DND-41 (cell line): ENCODE measurements around the gene ANKS1B.

Experiments
- ATAC-seq: fragments of 200-7000 bp; cut with Tn5 transposase; 3 replicates; pipeline ENCODE4 v1.9.1; 2021; ENCODE audit warnings: low read depth; ENCODE audit not compliant: insufficient read depth
- DNase-seq: peaks from one replicate; pipeline ENCODE4 v3.0.0-alpha.2; 2020
- H2AFZ ChIP-seq: 2 replicates; pipeline ENCODE4 v1.6.0; 2012; ENCODE audit warnings: low read depth, low read length
- H3K27ac ChIP-seq: 2 replicates; pipeline ENCODE4 v1.5.1; 2012; ENCODE audit warnings: low read length, inconsistent platforms
- H3K27me3 ChIP-seq: fragments of 200-600 bp; sonication (generic); 2 replicates; pipeline ENCODE4 v1.6.0; 2012; ENCODE audit warnings: low read length, mild to moderate bottlenecking, inconsistent platforms; ENCODE audit not compliant: insufficient read depth, poor library complexity
- H3K36me3 ChIP-seq: 2 replicates; pipeline ENCODE4 v1.5.1; 2012; ENCODE audit warnings: low read length, inconsistent platforms; ENCODE audit not compliant: insufficient read depth
- H3K4me1 ChIP-seq: 2 replicates; pipeline ENCODE4 v1.5.1; 2012; ENCODE audit warnings: mild to moderate bottlenecking, low read length; ENCODE audit not compliant: insufficient read depth
- H3K4me2 ChIP-seq: 2 replicates; pipeline ENCODE4 v1.6.0; 2012; ENCODE audit warnings: mild to moderate bottlenecking, moderate library complexity, low read length, inconsistent platforms; ENCODE audit not compliant: insufficient read depth
- H3K4me3 ChIP-seq, 2 experiments: fragments of 200-600 bp in 1 of 2; shearing (Covaris generic) in 1 of 2; 2 replicates each; pipeline ENCODE4 v1.5.1; 2012 to 2016; ENCODE audit warnings: inconsistent platforms in 2 of 2, low read length in 2 of 2, mild to moderate bottlenecking in 2 of 2, low read depth in 1 of 2, moderate library complexity in 1 of 2
- H3K79me2 ChIP-seq: 2 replicates; pipeline ENCODE4 v1.6.0; 2012; ENCODE audit warnings: low read length, inconsistent platforms; ENCODE audit not compliant: insufficient read depth
- H3K9ac ChIP-seq: 2 replicates; pipeline ENCODE4 v1.6.0; 2012; ENCODE audit warnings: low read depth, mild to moderate bottlenecking, inconsistent platforms, low read length, moderate library complexity
- H3K9me3 ChIP-seq: 2 replicates; pipeline ENCODE4 v1.5.1; 2012; ENCODE audit warnings: low read length, moderate library complexity, mild to moderate bottlenecking, inconsistent platforms; ENCODE audit not compliant: insufficient read depth, severe bottlenecking
- H4K20me1 ChIP-seq: 2 replicates; pipeline ENCODE4 v1.6.0; 2012; ENCODE audit warnings: low read length; ENCODE audit not compliant: insufficient read depth
- CTCF ChIP-seq: IDR thresholded peaks from 2 replicates; pipeline ENCODE4 v1.5.1; 2012; ENCODE audit warnings: borderline replicate concordance, low read length, moderate library complexity, mild to moderate bottlenecking; ENCODE audit not compliant: poor library complexity, severe bottlenecking; ENCODE audit errors: extremely low read depth
- EZH2 ChIP-seq: IDR thresholded peaks from 3 replicates; pipeline ENCODE4 v1.6.1; 2012; ENCODE audit warnings: borderline replicate concordance, low read depth, mild to moderate bottlenecking, moderate library complexity, low read length, inconsistent platforms; ENCODE audit not compliant: severe bottlenecking

Gene ANKS1B

GRCh38 chr12:99529966-99530365 is 454.8 kb downstream of the ANKS1B start:
- Histone ChIP-seq H2AFZ (no peak overlapping the region), H3K4me2 (no peak overlapping the region), H3K36me3 (no peaks in the 10 kb centered on the region), H3K9me3 (no peaks in the 10 kb centered on the region), H3K27ac (no peak overlapping the region), H3K4me1 (no peaks in the 10 kb centered on the region), H3K27me3 (no peaks in the 10 kb centered on the region), H3K79me2 (no peaks in the 10 kb centered on the region), H3K9ac (no peak overlapping the region), H4K20me1 (no peaks in the 10 kb centered on the region), H3K4me3 (no peak overlapping the region)
- TF ChIP-seq EZH2 = no peak
- TF ChIP-seq CTCF = no peak
- DNase-seq (no peak), ATAC-seq (no peak)

- no peaks in the 10 kb centered on the region for H3K27me3 ChIP-seq
Observed at GRCh38 chr12:99528478-99528877, 456.3 kb downstream of the ANKS1B start.

GRCh38 chr12:99523853-99524252 is 460.9 kb downstream of the ANKS1B start:
- Histone ChIP-seq H3K27ac (no peak overlapping the region), H3K4me1 (no peaks in the 10 kb centered on the region), H3K36me3 (no peaks in the 10 kb centered on the region), H2AFZ (no peak overlapping the region), H3K4me2 (no peak overlapping the region), H3K27me3 (no peaks in the 10 kb centered on the region), H3K4me3 (no peak overlapping the region), H3K9me3 (no peaks in the 10 kb centered on the region), H4K20me1 (no peaks in the 10 kb centered on the region), H3K9ac (no peak overlapping the region), H3K79me2 (no peaks in the 10 kb centered on the region)
- DNase-seq (no peak), ATAC-seq (no peak)
- no peak for TF ChIP-seq EZH2
- TF ChIP-seq CTCF = no peak

More at GRCh38 chr12:99528478-99528877, 456.3 kb downstream of the ANKS1B start:
- TF ChIP-seq EZH2 (no peak), CTCF (no peak)
- no peaks in the 10 kb centered on the region for H3K9me3 ChIP-seq
- ATAC-seq (no peak), DNase-seq (no peak)
- H3K4me2 ChIP-seq = no peak overlapping the region
- H3K4me1 ChIP-seq = no peaks in the 10 kb centered on the region
- H3K79me2 ChIP-seq = no peaks in the 10 kb centered on the region
- no peaks in the 10 kb centered on the region for H3K36me3 ChIP-seq
- H3K9ac ChIP-seq = no peak overlapping the region
- no peaks in the 10 kb centered on the region for H4K20me1 ChIP-seq
- H3K4me3 ChIP-seq = no peak overlapping the region
- no peak overlapping the region for H2AFZ ChIP-seq
- no peak overlapping the region for H3K27ac ChIP-seq

- Histone ChIP-seq H3K4me2 (no peak overlapping the region), H3K27ac (no peak overlapping the region), H2AFZ (no peak overlapping the region), H3K4me1 (no peaks in the 10 kb centered on the region), H3K36me3 (no peaks in the 10 kb centered on the region), H3K27me3 (no peaks in the 10 kb centered on the region), H3K4me3 (no peak overlapping the region), H3K79me2 (no peaks in the 10 kb centered on the region), H4K20me1 (no peaks in the 10 kb centered on the region), H3K9ac (no peak overlapping the region), H3K9me3 (no peaks in the 10 kb centered on the region)
- ATAC-seq = no peak
- DNase-seq = no peak
- TF ChIP-seq EZH2 = no peak
- no peak for TF ChIP-seq CTCF
Observed at GRCh38 chr12:99522456-99522855, 462.3 kb downstream of the ANKS1B start.
